Stimulated activated naive CD4-positive, alpha-beta T cell (primary cell): ENCODE data around the gene CGB5.
"Not testable (repeated sequence)": the region's sequence is repeated elsewhere in the genome, so short reads cannot be mapped to it uniquely, and the experiment has no call there.

Experiments
- DNase-seq, 6 experiments: peaks; one replicate each; lab custom pipeline; 2025; lab: John Stamatoyannopoulos, UW

CGB5 gene

DNA sequence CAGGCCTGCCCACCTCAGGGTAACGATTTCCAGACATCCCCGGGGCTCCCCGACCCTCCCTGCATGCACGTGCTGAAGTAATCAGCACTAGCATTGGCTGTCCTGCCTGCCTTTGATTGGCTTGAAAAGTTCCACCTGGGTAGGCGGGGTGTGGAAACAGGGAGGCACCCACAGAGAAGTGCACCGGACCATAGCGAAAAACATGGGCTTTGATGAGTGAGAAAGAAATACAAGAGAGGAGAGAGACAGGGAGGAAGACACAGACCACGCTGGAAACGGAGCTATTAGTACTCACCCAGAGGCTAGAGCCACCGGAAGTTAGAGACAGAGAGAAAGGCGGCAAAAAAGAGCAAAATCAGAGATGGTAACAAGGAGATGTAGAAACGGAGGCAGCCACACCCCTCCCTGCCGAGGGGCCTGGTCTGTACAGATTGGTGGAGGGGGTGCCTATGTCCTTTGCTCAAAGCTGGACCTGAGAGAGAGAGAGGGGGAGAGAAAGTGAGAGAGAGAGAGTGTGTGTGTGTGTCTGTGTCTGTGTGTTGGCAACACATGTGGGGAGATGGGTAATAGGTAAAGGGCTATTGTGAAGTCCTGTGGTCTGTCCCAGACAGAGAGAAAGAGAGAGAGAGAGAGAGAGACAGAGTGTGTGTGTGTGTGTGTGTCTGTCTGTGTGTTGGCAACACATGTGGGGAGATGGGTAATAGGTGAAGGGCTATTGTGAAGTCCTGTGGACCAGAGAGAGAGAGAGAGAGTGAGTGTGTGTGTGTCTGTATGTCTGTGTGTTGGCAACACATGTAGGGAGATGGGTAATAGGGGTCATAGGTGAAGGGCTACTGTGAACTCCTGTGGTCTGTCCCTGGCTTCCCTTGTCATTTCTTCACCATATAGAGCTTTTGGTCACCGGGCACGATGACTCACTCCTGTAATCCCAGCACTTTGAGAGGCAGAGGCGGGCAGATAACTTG, 22.4 kb upstream of the CGB5 start:
- DNase-seq, result no peak

- DNase-seq, result no peak
Observed at GRCh38 chr19:49022116-49022515, 21.5 kb upstream of the CGB5 start.

- DNase-seq, result not testable (repeated sequence)
Observed at GRCh38 chr19:49024233-49024632, 19.4 kb upstream of the CGB5 start, which contains the start of gene CGB3. CGB3 (minus strand) TSS chr19:49024333; CDS start chr19:49023971, 362 bp downstream.

DNA sequence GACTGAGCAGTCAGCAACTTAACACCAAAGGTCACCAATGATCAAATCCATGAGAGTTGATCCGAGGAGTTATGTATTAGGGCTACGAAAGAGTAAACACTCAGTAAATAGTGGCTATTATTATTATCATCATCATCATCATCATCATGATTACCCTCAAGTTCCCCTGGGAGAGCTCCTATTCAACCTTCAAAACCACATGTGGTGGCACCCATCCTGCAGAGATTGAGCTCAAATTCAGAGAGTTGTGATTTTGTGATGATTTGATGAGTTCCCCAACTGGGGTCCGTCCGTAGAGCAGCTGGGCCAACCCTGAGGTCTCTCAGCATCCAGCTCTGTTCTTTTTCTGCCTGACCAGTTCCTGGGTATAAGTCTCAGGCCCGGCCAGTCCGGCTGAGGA, 18.6 kb upstream of the CGB5 start:
- DNase-seq, result not testable (repeated sequence)

DNA sequence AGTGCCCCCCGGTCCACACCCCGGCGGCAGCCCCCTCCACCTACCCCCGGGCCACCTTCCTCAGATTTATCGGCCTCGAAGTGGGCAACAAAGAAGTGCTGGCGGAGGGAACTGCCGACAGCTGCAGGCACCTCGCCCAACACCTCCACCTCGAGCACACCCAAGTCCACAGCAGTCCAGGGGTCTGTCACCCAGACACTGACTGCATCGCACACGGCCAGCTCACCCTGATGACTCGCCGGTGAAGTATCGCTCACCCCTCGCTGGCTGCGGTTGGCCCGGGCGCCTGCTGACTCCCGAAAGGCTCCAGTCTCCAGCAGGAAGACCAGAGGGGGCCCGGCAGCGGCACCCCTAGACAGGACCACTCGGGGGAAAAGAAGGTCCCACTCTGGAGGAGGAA, 18.0 kb upstream of the CGB5 start:
- not testable (repeated sequence) for DNase-seq

DNA sequence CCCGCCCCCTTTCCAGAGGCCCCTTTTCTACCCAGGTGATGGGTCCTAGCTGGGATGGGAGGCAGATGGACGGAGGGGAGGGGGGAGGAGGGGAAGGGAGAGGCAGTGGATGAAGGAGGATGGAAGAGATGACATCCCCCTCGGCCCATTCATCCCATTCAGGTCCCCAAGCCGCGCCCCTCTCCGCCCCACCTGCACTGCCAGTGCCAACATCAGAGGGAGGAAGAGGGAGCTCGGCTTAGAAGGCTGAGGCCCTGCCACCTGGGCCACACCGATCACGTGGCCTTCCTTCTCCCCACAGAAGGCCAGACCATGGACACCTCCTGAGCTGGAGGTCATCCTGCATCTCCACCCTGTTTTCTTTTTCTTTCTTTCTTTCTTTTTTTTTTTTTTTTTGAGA, 15.0 kb upstream of the CGB5 start:
- DNase-seq, result not testable (repeated sequence)

- not testable (repeated sequence) for DNase-seq
Observed at GRCh38 chr19:49029749-49030148, 13.9 kb upstream of the CGB5 start.

DNA sequence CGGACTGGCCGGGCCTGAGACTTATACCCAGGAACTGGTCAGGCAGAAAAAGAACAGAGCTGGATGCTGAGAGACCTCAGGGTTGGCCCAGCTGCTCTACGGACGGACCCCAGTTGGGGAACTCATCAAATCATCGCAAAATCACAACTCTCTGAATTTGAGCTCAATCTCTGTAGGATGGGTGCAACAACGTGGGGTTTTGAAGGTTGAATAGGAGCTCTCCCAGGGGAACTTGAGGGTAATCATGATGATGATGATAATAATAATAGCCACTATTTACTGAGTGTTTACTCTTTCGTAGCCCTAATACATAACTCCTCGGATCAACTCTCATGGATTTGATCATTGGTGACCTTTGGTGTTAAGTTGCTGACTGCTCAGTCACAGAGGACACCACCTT, 13.3 kb upstream of the CGB5 start:
- not testable (repeated sequence) for DNase-seq

GRCh38 chr19:49031642-49032301, 11.9 kb upstream of the CGB5 start, which contains the start of gene CGB2:
CGB2 (plus strand) TSS chr19:49031890; CDS start chr19:49032096, 206 bp downstream.
- peak in 4 of 6 experiments; percentile 6 to 38 (median 26) for DNase-seq

- DNase-seq, result peak in 2 of 6 experiments; percentile 7 to 20
Observed at GRCh38 chr19:49036815-49037214, 6.8 kb upstream of the CGB5 start, which contains the start of gene CGB1. CGB1 (minus strand) TSS chr19:49036895; CDS start chr19:49036711, 184 bp downstream.

DNA sequence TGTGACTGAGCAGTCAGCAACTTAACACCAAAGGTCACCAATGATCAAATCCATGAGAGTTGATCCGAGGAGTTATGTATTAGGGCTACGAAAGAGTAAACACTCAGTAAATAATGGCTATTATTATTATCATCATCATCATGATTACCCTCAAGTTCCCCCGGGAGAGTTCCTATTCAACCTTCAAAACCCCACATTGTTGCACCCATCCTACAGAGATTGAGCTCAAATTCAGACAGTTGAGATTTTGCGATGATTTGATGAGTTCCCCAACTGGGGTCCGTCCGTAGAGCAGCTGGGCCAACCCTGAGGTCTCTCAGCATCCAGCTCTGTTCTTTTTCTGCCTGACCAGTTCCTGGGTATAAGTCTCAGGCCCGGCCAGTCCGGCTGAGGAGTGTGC, 5.5 kb upstream of the CGB5 start:
- not testable (repeated sequence) for DNase-seq

GRCh38 chr19:49038557-49039276, 4.9 kb upstream of the CGB5 start:
- DNase-seq, result not testable (repeated sequence)

DNA sequence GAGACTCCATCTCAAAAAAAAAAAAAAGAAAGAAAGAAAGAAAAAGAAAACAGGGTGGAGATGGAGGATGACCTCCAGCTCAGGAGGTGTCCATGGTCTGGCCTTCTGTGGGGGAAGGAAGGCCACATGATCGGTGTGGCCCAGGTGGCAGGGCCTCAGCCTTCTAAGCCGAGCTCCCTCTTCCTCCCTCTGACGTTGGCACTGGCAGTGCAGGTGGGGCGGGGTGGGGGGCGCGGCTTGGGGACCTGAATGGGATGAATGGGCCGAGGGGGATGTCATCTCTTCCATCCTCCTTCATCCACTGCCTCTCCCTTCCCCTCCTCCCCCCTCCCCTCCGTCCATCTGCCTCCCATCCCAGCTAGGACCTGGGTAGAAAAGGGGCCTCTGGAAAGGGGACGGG, 3.9 kb upstream of the CGB5 start:
- not testable (repeated sequence) for DNase-seq

- no peak for DNase-seq
Observed at GRCh38 chr19:49042177-49042576, 1.5 kb upstream of the CGB5 start.

DNA sequence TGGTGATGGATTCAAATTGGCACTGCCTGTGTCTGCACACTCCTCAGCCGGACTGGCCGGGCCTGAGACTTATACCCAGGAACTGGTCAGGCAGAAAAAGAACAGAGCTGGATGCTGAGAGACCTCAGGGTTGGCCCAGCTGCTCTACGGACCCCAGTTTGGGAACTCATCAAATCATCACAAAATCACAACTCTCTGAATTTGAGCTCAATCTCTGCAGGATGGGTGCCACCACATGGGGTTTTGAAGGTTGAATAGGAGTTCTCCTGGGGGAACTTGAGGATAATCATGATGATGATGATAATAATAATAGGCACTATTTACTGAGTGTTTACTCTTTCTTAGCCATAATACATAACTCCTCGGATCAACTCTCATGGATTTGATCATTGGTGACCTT, 982 bp upstream of the CGB5 start:
- DNase-seq, result not testable (repeated sequence)

DNA sequence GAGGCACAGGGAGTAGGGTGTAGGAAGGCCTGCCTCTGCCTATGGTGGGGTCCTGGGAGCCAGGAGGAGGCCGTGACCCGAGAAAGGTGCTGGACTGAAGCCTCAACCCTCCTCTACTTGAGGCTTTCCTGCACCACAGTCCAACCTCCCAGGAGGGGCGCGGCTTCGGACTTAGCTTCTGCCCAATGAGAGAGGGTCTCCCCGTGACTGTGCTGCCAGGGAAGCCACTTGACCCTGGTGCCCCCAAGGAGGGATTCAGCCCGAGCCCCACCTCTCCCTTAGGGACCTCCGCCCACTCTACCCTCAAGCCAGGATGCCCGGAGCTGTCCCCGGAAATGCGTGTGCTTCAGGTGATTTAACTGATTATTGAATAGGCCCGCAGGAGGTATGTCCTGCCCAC, 5.4 kb downstream of the CGB5 start, which contains the start of gene CGB8:
Gene CGB8 (minus strand): TSS at position 101 of the 400 bp plus-strand sequence. CDS start 372 bp downstream, outside the sequence.
- DNase-seq, result not testable (repeated sequence)

GRCh38 chr19:49049834-49050233, 6.2 kb downstream of the CGB5 start:
- DNase-seq, result not testable (repeated sequence)

- DNase-seq, result not testable (repeated sequence)
Observed at GRCh38 chr19:49050376-49051033, 6.9 kb downstream of the CGB5 start.

DNA sequence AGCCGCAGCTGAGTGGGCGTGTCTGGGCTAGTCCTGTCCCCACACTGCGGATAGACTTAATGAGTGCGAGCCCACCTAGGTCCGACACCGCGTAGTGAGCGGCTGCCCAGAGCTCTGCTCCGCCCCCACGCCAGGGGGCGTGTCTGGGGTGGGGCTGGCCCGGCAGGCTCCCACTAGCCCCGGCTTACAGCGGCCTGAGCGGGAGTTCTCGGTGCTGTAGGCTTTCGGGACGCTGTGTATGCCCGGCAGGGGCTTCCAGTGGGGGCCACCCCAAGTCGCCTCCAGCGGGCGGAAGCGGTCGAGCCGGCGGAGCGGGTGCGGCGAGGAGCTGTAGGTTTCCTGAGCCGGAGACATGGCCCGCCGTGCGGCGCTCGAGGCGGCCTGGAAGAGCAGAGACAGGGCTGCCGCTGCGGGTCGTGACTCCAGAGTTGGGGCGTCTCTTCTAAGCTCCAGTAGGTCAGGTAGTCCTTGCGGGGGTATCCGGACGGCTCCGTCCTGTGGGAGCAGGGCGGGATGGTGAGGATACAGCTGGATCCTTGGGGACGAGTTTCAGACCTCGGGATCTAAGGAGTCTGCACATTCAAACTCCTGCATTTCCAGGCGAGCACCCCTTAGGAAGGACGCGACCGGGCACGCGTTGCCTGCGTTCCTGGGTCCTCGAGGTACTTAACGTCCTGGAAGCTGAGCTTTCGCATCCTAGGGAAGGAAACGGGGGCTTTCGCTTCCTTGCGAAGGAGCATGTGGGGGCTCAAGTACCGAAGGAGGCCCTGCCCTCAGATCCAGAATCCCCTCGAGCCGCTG, 12.7 kb downstream of the CGB5 start:
- DNase-seq, result peak; percentile 9 to 50 (median 34)

- DNase-seq, result peak in 1 of 6 experiments; percentile 25
Observed at GRCh38 chr19:49056902-49057596, 13.4 kb downstream of the CGB5 start.
